Activated CD8-positive, alpha-beta memory T cell treated with anti-CD3 and anti-CD28 coated beads, Interleukin-2, amount 50 U/mL, for 1 hour (primary cell): ENCODE measurements around the gene H6PD.

Experiments
- DNase-seq: peaks from one replicate; pipeline ENCODE4 v3.0.0-alpha.2; 2020; ENCODE audit errors: extremely low read depth

H6PD gene

DNA sequence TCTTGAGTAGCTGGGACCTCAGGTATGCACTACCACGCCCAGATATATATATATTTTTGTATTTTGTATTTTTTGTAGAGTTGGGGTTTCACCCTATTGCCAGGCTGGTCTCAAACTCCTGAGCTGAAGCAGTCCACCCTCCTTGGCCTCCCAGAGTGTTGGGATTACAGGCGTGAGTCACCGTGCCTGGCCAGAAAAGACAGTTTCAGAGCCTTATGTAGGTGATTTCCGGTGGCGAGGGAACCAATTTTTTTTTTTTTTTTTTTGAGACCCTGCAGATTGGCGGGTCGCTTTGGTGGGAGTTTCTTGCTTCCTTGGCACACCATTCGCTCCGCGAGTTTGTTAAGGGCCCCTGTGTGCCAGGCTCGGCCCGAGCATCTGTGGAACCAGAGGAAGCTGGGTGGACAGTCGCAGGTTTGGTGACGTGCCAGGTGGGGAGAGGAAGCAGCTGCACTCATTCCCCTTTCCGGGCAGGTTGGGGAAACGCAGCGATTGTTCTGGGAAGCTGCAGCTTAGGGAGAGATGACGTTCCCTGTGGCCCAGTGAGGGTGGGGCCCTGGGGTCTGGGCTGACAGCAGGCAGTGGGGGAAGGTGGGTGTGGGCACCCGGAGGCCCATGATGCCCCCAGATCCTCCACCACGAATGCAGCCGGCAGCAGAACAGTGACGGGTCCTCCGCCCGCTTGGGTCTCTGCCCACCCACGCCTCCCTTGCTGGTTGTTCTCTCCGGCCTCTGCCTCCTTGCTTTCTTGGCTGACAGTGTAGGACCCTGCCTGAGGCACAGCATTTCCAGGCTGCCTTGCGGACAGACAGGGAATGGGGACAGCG, 83.2 kb downstream of the H6PD start:
- DNase-seq: no peak

DNA sequence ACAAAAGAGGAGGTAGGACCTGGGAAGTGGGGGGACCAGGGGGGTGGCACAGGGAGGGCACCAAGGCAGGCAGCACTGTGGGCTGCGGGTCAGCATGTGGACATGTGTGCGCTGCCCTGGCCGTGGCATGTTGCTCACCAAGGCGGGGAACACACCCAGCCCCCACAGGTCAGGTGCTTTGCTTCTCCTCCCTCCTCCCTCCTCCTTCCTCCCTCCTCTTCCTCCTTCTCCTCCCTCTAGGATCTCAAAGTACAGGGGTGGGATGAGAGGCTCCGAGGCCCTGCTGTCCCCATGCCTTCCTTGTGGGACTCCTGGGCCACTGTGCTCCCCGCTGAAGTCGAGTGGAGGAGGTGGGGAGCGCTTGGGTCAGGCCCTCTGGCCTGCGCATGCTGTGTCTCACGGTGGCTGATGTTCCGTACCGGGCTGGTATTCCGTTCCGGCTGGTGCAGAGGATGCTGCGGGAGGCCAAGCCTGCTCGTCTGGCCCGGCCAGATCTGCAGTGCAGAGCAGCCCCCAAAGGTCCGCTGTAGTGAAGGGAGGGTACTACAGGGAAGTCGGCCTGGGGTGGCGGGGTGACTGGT, 84.7 kb downstream of the H6PD start:
- no peak for DNase-seq

DNA sequence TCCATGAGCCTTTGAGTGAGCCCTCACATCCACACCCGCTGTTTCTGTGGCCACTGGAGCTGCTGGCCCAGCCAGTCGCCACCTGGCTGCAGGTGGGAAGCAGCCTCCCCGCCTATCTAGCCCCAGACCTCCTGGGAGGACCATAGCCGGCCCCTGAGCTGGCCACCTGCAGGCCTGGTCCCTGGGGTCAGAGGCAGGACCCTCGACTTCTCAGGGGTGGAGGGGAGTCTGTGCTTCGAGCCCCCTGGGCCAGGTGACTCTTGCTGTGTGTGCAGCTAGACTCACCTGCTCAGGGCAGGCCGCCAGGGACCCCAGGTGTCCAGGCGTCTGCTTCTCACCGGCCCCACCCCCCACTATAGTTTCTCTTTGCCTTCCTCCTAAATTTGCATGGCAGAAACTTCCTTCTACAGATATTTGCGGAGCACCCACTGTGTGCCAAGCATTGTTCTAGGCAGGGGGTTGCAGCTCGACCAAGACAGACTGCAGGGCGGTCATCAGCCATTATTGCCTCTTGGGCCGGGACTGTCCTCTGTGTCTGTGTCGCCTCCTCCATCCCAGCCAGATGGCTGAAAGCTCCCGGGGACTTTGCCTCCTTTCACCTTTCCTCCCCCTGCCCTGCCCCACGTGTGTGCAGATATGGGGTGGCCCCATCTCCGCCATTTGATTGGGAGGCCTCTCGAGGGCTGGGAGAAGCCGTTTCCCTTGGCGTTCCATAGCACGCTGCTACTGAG, 85.4 kb downstream of the H6PD start:
- DNase-seq: no peak
